ENCODE data around the gene DDN.

Gene DDN

GRCh38 chr12:49030714-49031572, 31.8 kb upstream of the DDN start:
- no peak for DNase-seq

GRCh38 chr12:49030119-49030518, 30.9 kb upstream of the DDN start:
- DNase-seq = no peak

- no peak for DNase-seq
Observed at GRCh38 chr12:49028666-49029275, 29.6 kb upstream of the DDN start.

- no peak for DNase-seq
Observed at GRCh38 chr12:49027846-49028555, 28.8 kb upstream of the DDN start.

GRCh38 chr12:49026678-49027480, 27.7 kb upstream of the DDN start:
- DNase-seq = no peak

- DNase-seq = no peak
Observed at GRCh38 chr12:49026101-49026500, 26.9 kb upstream of the DDN start.

GRCh38 chr12:49025463-49025862, 26.3 kb upstream of the DDN start:
- DNase-seq = no peak

GRCh38 chr12:49024543-49024942, 25.4 kb upstream of the DDN start:
- no peak for DNase-seq

GRCh38 chr12:49023812-49024211, 24.6 kb upstream of the DDN start:
- DNase-seq = no peak

GRCh38 chr12:49022558-49023178, 23.5 kb upstream of the DDN start:
- no peak for DNase-seq

GRCh38 chr12:49021292-49021915, 22.2 kb upstream of the DDN start:
- no peak for DNase-seq

- no peak for DNase-seq
Observed at GRCh38 chr12:49020441-49020840, 21.3 kb upstream of the DDN start.

- DNase-seq = peak; percentile 70
Observed at GRCh38 chr12:49019443-49020324, 20.5 kb upstream of the DDN start.

GRCh38 chr12:49019120-49019430, 19.9 kb upstream of the DDN start:
- no peak for DNase-seq

GRCh38 chr12:49018261-49019119, 19.3 kb upstream of the DDN start, which contains the start of gene PRKAG1:
TSS of gene PRKAG1 (minus strand) at chr12:49018776. CDS start at chr12:49018740, 36 bp downstream.
- DNase-seq = peak; percentile 98

GRCh38 chr12:49017891-49018260, 18.7 kb upstream of the DDN start:
- DNase-seq = peak; percentile 50

GRCh38 chr12:49015196-49015595, 16.0 kb upstream of the DDN start:
- DNase-seq = no peak

- no peak for DNase-seq
Observed at GRCh38 chr12:49014547-49014946, 15.4 kb upstream of the DDN start.

GRCh38 chr12:49013428-49013827, 14.3 kb upstream of the DDN start:
- DNase-seq = no peak

- DNase-seq = no peak
Observed at GRCh38 chr12:49012739-49013138, 13.6 kb upstream of the DDN start.

All from CD4-positive, alpha-beta T cell treated with Interleukin-17A for 1 hour (primary cell).